ENCODE measurements around the gene ZNF827.

- TF ChIP-seq POLR2A (IDR thresholded peaks at IDR 0.05) (no peak), CTCF (IDR thresholded peaks at IDR 0.05) (no peak)
These were observed 78.7 kb downstream of the ZNF827 start for GRCh38 chr4:145859926-145860325.
